Gastrocnemius medialis (tissue), 4 donors: ENCODE data around the gene ZBTB20.

Experiments used
- CTCF ChIP-seq, 5 experiments: fragments of 450-650 bp in 3 of 5; fragments of 200-600 bp in 2 of 5; sonication (generic) in 2 of 5; IDR thresholded peaks in 4 of 5; conservative IDR thresholded peaks in 1 of 5; 1 replicate in 4 of 5; 2 replicates in 1 of 5; pipeline ENCODE4 v1.5.1; 2016 to 2019; ENCODE audit warnings: antibody characterized with exemption in 5 of 5, mild to moderate bottlenecking in 3 of 5, moderate library complexity in 3 of 5
- POLR2A ChIP-seq, 2 donors: fragments of 450-650 bp; IDR thresholded peaks; one replicate each; pipeline ENCODE4 v1.6.1; 2017; ENCODE audit warnings: antibody characterized with exemption in 2 of 2, mild to moderate bottlenecking in 2 of 2, moderate library complexity in 2 of 2

GRCh38 chr3:114839476-114839875 lies 307.6 kb downstream of the ZBTB20 start:
- TF ChIP-seq CTCF (IDR thresholded peaks at IDR 0.05 in 4 of 5, conservative IDR thresholded peaks at IDR 0.05 in 1 of 5): no peak
- no peak for TF ChIP-seq POLR2A (IDR thresholded peaks at IDR 0.05)
